ENCODE results near the gene ADSS1.

GRCh38 chr14:104749111-104749649 lies 25.2 kb downstream of the ADSS1 start:
- TF ChIP-seq, protein P1, sequence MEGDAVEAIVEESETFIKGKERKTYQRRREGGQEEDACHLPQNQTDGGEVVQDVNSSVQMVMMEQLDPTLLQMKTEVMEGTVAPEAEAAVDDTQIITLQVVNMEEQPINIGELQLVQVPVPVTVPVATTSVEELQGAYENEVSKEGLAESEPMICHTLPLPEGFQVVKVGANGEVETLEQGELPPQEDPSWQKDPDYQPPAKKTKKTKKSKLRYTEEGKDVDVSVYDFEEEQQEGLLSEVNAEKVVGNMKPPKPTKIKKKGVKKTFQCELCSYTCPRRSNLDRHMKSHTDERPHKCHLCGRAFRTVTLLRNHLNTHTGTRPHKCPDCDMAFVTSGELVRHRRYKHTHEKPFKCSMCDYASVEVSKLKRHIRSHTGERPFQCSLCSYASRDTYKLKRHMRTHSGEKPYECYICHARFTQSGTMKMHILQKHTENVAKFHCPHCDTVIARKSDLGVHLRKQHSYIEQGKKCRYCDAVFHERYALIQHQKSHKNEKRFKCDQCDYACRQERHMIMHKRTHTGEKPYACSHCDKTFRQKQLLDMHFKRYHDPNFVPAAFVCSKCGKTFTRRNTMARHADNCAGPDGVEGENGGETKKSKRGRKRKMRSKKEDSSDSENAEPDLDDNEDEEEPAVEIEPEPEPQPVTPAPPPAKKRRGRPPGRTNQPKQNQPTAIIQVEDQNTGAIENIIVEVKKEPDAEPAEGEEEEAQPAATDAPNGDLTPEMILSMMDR (conservative IDR thresholded peaks at IDR 0.05; ENCODE audit: low read depth, low read length), result no peak
- no peak for TF ChIP-seq EZH2 (IDR thresholded peaks at IDR 0.05; ENCODE audit: borderline replicate concordance, low read depth, low read length, poor library complexity, severe bottlenecking)
